Sciatic nerve (tissue), 2 donors: ENCODE results near the gene SLC13A5. TPM values are rescaled to one million over a fixed set of nuclear protein-coding genes. Genes with fewer than 3 reads are reported as not detected.
A peak's percentile ranks its signal among the peaks of the same experiment; 100 is the strongest.

Experiments
- ATAC-seq: fragments of 200-7000 bp; cut with Tn5 transposase; one replicate; pipeline ENCODE4 v1.9.1; 2020; ENCODE audit warnings: mild to moderate bottlenecking, moderate library complexity
- DNase-seq: peaks from one replicate; pipeline ENCODE4 v3.0.0-alpha.2; 2020; ENCODE audit warnings: low spot score
- intact Hi-C: fragments of 100-400 bp; cut with DNase I; formaldehyde crosslinking; loops from one replicate; pipeline ENCODE4 v1.14.2; 2022
- total RNA-seq: library from RNA; stranded (reverse); fragmentation: NEBNext Ultra II Directional; extraction: Animal tissue kit (Norgen Biotek cat#: 25700); gene quantifications from one replicate; pipeline ENCODE4 v1.2.1, GENCODE V29; 2021
- donor health status: DM: no; HTN: no; CAD: no.
- donor health status: DM: no; HTN: no; CAD: no.

Gene SLC13A5
- total RNA-seq, 1 donor from 2014 or later: 0.62 TPM

DNA sequence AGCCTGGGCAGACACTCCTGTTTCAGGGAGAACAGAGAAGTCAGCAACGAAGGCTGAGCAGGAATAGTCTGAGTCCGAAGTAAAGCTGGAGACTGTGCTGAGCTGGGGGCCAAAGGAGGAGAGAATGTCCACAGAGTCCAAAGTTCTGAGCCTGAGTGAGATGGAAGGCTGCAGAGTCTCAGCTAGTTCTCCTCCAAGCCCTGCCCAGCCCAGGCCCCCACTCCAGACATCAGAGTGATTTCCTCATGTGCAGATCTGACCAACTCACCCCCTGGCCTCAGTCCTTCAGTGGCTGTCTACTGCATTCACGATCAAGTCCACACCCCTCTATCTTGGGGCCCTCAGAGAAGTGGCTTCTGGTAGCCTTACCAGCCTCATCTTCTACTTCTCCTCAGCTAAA is 21.6 kb downstream of the SLC13A5 start:
- intact Hi-C loops: no loop called here
- no peak for DNase-seq
- no peak for ATAC-seq

DNA sequence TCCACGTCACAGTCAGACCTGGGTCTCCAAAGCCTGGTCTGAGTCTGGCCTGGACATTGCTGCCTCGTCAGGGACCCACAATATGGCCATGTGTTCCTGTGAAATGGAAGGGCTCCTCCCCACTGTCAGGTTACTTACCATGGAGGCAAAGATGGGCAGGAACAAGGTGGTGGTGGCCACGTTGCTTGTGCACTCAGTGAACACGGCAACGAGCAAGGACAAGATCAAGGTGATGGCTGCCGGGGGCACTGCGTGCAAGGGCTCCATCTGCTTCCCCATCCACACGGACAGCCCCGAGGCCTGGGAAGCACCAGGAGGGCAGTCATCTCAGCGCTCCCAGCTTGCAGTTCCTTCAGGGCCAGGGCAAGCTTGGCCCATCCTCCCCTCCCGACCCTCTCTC is 22.5 kb downstream of the SLC13A5 start:
- DNase-seq: no peak
- ATAC-seq: no peak
- intact Hi-C loops: no loop called here

DNA sequence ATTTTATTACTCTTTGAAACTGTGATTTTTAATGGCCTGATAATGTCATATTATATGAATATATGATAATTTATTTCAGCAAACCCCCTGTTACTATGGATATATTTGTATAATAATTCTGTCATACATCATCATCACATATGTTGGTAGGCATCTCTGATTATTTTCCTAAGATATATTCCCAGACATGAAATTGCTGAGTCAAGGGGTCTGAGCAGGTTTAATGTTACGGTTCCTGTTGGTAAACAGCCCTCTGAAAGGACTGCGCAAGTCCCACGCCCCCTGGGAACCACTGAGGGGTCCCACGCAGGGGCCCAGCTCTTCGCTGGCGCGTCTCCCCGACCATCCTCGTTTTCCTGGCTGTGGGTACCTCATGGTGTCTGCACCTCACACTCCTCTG is 24.2 kb downstream of the SLC13A5 start:
- intact Hi-C loops: no loop called here
- ATAC-seq: no peak
- no peak for DNase-seq

DNA sequence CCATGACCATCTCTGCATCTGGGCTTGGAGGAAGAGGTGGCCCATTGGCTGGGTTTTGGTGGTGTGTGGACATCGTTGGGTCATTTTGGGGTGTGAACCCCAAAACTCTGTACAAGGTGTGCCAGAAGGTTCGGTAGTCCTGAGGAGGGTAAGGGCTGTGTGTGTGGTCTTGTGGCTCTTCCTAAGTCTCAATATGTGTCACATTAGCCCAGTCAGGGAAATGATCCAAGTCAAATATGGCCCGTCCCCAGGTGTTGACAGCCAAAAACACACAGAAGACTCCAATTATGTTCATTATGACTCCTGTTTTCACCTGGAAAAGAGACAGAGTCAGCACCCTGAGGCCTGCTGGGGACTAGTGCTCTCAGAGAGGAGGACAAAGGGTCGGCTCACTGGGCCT is 27.1 kb downstream of the SLC13A5 start:
- DNase-seq: no peak
- ATAC-seq: no peak
- intact Hi-C loops: no loop called here

DNA sequence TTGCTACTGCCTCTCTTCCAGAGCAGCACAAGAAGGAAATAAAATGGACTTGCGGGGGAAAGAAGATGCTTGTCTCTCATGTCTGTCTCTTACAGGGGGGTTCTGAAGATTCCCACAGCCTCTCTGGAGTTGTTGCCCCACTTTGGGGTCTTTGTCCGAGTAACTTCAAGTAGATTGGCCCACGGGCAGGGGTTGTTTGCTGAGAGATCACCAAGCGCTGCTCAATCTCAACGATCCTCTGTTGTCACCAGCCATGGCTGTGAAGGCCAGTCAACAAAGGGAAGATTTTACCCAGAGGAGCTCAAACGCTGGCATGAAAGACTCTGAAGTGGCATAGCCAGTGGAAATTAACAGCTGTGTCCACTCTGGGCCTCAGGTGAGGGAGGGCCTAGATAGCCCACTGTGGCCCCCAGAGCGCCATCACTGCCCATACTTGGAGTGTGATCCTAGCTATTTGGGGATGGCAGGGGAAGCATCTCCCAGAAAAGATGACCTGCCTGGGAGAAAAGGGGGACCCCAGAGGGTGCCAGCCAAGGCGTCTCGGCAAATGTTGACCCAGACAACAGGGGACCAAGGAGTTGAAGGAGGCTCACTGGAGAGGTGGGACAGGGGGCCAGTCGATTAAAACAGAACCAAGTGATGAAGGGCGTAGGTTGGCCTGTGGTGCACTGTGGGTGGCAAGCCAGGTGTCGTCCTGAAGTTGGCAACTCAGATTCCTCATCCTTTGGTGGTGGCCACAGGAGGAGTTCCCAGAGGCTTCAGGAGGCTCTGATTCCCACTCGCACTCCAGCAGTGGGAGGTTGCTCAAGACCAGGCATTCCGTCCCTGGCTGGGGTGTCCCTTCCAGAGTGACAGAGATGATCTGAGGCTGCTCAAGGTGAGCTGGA is 28.0 kb downstream of the SLC13A5 start:
- intact Hi-C loops: no loop called here
- DNase-seq (no peak), ATAC-seq (no peak)

DNA sequence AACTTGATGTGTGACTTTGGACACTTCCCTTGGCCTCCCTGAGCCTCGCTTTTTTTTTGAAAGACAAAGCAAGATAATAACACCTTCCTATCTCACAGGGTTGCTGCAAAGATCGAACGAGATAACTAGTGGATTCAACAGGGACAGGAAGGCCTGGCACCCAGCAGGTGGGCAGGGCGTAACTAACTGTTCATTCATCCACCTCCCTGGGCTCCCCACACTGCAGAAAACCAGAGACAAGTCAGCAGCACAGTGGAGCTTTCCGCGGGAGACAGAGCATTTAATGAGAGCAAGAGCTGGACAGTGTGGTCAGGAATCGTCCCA is 28.7 kb downstream of the SLC13A5 start:
- DNase-seq (no peak), ATAC-seq (no peak)
- intact Hi-C loops: no loop called here

DNA sequence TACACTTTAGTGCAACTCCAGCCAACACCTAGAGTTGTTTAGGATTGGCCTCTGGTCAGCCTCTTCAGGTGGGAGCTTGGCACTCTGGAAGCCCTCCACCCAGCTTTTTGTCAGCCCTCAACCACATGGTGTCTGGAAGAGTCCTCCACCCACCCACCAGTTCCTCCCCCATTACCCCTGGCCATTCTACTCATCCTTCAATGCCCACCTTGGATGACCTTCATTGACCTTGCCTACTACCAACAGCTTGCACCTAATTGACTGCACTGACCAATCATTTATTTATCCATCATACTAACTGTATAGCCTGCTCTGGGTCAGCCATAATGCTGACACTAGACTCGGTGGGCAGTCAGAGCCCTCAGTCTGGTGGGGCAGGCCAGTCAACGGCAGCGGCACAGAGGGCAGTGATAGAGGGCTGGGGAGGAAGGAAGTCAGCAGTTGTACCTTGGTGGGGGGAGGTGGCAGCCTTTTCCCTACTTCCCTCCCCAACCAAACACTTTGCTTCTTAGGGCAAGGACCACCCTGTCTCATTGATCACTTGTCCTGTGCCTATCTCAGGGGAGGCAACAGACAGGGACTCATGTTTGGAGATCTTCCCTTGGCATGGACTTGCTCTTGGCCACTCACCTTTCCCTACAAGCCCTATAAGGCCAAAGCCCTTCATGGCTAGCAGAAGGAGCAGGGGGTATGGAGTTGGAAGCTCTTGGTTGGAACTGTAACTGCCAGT is 29.3 kb downstream of the SLC13A5 start:
- intact Hi-C loops: no loop called here

DNA sequence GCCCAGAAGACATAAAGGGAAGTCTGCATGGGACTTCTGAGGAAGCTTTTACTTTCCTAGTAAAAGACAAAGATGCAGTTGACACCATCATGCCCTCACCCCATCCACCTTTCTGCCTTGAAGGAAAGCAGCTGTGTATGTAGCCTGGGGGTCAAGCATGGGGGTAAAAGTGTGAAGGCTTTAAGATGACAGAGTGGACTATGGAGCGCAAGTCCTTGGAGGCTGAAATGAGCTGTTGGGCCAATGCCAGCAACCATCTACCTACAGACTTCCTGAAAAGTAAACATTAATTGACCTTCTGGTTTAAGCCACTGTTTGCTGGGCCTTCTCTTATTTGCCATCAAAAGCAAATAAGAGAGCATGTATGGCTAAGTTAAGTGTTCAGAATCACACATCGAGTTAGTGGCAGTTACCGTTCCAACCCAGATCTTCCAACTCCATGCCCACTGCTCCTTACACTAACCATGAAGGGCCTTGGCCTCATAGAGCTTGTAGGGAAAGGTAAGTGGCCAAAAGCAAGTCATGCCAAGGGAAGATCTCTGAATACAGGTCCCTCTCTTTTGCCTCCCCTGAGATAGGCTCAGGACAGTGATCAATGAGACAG is 30.0 kb downstream of the SLC13A5 start:
- ATAC-seq (no peak), DNase-seq (no peak)
- intact Hi-C loops: no loop called here

More for the DNA sequence above, 29.3 kb downstream of the SLC13A5 start:
- ATAC-seq (no peak), DNase-seq (no peak)

DNA sequence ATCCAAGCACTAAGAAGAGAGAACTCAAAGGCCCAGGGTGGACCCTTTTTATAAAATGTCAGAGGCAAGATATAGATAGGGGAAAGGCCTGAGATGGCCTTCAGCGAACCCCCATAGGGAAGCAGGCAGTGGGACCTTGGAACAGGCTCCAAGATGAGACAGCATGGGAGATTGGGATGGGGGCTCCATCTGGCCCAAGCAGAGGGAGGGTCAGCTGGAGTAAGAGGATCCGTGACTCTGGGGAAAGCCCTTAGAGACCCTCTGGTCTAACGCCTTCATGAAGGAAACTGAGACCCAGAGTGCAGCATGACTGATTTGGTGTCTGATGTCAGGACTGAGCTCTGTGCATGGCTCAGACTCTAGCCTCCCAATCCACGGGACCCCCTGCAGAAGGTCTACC is 30.8 kb downstream of the SLC13A5 start:
- ATAC-seq: no peak
- no peak for DNase-seq
- intact Hi-C loops: no loop called here

DNA sequence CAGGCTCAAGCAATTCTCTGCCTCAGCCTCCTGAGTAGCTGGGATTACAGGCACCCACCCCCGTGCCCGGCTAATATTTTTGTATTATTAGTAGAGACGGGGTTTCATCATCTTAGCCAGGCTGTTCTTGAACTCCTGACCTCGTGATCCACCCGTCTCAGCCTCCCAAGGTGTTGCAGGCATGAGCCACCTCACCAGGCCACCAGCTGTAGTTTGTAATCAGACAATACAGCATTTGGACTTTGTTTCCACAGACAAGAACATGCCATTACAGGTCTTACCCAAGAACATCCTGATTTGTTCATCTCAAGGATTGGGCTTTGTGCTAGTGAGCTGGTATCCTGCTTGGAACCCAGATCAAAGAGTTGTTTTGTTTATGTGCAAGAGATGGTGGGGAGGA is 31.5 kb downstream of the SLC13A5 start:
- no peak for ATAC-seq
- intact Hi-C loops: no loop called here

DNA sequence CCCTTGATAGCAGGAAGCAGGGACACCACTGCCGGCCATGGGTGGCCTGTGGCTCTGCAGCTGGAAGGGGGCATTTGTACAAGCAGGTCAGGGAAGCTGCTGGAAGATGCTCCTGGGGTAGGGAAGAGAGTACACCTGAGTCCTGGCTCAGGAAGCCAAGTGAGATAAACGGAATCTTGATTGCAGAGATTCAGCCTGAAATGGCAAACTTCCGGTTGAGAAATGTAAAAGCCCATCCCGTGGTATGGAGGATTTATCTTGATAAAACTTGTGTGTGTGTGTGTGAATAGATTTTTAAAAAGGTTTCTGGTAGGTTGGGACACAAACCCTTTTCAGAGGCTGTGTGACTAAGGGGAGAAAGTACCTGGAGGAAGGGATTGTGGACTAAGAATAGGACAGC is 32.0 kb downstream of the SLC13A5 start:
- DNase-seq: no peak
- intact Hi-C loops: no loop called here
- no peak for ATAC-seq

More for the DNA sequence above, 31.5 kb downstream of the SLC13A5 start:
- no peak for DNase-seq

DNA sequence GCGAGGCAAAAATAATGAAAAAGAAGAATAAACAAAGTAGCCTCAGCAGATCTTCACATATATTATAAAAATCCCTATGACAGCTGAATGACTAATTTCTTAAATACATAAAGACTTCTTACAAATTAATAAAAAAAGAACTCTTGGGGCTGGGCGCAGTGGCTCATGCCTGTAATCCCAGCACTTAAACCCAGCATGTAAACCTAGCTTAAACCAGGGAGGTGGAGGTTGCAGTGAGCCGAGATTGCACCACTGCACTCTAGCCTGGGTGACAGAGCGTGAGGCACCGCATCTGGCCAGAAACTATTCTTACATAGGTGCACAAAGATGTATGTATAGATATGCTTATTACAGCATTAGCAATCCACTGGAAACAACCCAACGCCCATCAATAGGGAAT is 33.9 kb downstream of the SLC13A5 start:
- ATAC-seq: no peak
- intact Hi-C loops: loop anchor here (10.0 kb wide), 1 partner anchor 166 kb away; no protein-coding TSS in a partner anchor
- no peak for DNase-seq

DNA sequence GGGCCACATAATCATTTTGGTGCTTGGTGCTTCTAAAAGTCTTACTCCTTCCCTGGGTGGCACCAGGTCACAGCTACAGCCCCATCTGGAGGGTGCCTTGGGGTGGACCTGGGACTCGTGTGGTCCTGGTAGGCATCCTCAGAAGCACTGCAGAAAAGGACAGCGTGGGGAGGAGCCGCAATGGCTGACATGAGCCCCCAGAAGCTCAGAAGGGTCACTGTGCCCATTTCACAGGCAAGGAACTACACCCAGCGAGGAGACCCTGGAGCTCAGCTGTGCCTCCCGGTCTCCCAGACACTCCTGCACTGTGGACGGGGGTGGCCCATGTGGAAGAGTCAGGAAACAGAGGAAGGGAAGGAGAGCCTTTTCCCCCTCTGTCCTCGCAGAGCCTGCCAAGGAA is 35.2 kb downstream of the SLC13A5 start:
- intact Hi-C loops: loop anchor here (10.0 kb wide), 1 partner anchor 167 kb away; no protein-coding TSS in a partner anchor
- ATAC-seq (no peak), DNase-seq (no peak)

DNA sequence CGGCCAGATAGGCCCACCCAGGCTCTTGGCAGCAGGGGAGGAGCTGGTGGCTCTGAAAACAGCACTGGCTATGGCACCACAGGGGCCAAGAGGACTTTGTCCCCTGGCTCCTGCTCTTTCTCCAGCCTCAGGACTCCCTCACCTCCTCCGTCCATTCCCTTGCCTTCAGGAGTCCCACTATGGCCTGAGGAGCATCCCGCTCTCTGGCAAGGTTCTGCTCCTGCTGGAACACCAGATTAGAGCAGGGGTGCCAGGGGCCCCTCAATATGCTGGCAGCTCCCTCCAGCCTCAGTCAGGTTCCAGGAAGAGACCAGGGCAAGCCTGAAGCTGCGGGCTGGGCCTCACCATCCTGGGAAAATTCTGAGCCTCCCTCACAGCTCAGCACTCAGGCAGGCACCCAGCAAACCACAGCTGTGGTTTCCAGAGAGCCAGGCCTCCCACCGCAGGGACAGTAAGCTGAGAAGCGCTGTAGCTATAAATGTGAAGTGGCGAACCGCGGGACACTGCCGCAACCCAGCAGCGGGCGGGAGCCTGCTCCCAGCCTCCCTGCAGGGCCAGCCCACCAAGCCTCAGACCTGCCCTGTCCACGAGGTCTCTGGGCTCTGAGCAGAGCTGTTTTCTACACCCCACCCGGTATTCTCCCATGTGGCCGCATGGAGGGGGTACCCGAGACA is 35.9 kb downstream of the SLC13A5 start:
- no peak for ATAC-seq
- intact Hi-C loops: loop anchor here (10.0 kb wide), 1 partner anchor 168 kb away; no protein-coding TSS in a partner anchor
- no peak for DNase-seq

DNA sequence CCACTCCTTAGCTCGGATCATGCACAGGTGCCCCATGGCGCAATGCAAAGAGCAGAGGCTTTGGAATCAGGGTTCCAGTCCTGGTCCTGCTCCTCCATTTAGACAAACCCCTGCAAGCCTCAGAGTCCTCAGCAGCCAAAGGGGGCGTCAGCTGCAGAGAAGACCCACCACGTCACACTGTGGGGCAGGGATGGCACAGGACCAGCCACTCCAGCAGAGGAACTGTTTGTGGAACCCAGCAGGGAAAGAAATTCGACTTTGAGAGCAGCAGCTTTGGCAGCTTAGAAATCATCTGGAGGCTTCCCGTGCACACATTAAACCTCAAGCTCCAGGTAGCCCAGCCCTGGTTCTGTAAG is 36.4 kb downstream of the SLC13A5 start:
- intact Hi-C loops: loop anchor here (10.0 kb wide), 1 partner anchor 168 kb away; no protein-coding TSS in a partner anchor
- ATAC-seq (no peak), DNase-seq (no peak)

DNA sequence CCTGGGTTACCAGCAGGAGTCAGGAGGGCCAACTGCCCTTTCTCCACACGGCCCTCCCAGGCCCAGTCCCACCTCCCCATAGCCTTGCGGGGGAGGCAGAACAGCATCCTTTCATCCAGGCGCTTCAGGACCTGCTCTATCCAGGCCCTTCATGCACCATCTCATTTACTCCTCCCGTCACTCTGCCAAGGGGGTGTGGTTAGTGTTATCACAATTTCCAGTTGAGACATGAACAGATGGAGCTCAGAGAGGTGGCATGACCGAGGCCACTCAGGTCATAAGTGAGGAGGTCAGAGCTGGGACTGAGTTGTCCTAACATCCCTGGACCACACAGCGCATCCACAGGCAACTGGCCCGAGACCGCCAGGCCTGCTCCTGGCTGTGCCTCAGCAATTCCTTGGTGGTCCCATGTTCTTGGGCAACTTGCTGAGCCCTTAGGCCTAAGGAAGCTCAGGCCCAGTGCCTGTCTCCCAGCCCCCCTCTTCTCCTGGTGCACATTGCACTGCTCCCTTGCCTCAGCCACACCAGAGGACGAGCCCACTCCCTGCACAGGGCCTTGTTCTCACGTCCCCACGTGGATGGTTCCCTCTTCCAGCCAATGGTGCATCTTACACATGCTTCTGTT is 37.9 kb downstream of the SLC13A5 start:
- no peak for ATAC-seq
- intact Hi-C loops: loop anchor here (10.0 kb wide), 1 partner anchor 169 kb away; no protein-coding TSS in a partner anchor
- no peak for DNase-seq

DNA sequence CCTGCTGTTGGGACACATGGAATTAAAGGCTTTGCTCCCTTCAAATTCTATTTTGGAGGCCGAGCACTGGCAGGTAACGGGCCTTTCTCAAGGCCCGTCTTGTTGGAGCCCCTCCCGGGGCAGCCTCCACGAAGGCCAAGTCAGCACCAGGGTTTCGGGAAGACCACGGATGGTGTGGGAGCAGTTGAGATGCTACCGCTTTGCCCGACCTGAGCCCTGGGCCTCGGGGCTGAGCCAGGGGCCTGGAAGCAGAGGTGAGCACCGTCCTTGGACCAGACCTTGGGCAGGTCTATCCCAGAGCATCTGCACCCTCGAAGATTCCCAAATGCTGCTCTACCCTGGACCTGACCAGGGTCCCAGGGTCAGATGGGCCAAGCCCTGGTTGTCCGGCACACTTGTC is 38.6 kb downstream of the SLC13A5 start:
- ATAC-seq (no peak), DNase-seq (no peak)
- intact Hi-C loops: loop anchor here (10.0 kb wide), 1 partner anchor 170 kb away; no protein-coding TSS in a partner anchor

DNA sequence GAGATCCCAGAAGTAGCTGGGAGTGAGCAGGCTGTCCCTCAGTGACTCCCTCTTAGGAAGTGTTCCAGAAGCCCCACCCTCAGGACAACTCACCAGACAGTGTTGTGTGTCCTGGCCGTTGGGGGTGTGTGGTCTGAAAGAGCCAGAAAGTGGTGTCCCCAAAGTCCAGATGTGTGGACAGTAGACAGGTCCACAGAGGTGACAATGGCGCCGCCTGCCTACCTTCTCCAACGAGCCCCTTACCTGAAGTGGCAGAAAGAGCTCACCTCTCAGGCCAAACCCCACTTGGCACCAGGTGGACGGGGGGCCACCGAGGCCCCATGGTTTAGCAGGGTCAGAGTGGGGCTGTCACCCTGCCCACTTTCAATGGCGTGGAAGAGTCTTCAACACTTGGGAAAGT is 41.7 kb downstream of the SLC13A5 start:
- no peak for ATAC-seq
- DNase-seq: peak; percentile 38
- intact Hi-C loops: loop anchor here (10.0 kb wide), 1 partner anchor 173 kb away; no protein-coding TSS in a partner anchor

DNA sequence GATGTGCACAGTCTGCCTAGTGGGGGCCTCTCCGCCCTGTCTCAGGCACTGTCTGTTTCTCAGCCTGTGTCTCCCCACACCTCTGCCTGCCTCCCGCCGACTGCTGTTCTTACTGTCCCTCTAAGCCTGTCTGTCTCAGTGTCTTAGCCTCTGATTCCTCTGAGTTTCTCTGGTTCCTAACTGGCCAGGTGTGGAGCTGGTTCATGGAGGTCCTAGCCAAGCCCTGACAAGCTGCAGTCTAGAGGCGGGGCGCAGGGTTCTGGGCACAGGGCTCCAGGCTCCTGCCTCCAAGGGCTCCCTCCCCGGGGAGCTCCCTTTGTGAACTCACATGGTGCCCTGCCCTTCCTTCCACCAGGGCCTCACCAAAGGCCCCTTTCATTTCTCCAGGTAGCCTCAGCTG is 42.2 kb downstream of the SLC13A5 start:
- peak; percentile 35 for DNase-seq
- ATAC-seq: no peak
- intact Hi-C loops: loop anchor here (10.0 kb wide), 1 partner anchor 174 kb away; no protein-coding TSS in a partner anchor
